DMS53 treated with DMSO at 0.1 percent for 48 hours (cell line): ENCODE measurements around the gene COMMD6.

ENCODE experiments used
- DNase-seq: peaks from one replicate; lab custom pipeline; 2025; ENCODE audit not compliant: unreplicated experiment; lab: John Stamatoyannopoulos, UW

Gene COMMD6

DNA sequence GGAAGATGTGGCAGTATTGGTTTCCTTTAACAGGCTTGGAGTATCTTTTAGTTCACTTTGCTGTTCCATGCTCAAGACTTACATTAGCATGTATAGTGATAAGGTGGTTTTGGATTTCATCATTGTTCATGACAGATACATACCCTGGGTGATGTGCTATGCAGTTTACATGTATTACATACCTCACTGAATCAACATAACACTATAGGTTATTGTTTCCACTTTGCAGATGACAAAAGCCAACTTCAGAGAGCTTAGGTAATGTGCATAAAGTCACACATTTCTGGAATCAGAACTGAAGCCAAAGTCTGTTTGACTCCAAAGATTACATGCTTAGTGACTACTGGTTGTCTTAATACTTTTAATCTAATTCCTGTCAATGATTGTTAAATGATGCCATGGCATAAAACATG is 7.1 kb downstream of the COMMD6 start:
- DNase-seq: no peak

DNA sequence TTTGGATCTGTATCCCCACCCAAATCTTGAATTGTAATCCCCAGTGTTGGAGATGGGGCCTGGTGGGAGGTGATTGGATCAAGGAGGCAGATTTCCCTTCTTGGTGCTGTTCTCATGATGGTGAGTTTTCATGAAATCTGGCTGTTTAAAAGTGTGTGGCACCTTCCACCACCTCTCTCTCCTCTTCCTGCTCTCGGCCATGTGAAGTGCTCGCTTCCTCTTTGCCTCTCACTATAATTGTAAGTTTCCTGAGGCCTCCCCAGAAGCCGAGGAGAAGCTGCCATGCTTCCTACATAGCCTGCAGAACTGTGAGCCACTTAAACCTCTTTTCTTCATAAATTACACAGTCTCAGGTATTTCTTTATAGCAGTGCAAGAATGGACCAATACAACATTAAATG is 15.7 kb downstream of the COMMD6 start:
- no peak for DNase-seq

DNA sequence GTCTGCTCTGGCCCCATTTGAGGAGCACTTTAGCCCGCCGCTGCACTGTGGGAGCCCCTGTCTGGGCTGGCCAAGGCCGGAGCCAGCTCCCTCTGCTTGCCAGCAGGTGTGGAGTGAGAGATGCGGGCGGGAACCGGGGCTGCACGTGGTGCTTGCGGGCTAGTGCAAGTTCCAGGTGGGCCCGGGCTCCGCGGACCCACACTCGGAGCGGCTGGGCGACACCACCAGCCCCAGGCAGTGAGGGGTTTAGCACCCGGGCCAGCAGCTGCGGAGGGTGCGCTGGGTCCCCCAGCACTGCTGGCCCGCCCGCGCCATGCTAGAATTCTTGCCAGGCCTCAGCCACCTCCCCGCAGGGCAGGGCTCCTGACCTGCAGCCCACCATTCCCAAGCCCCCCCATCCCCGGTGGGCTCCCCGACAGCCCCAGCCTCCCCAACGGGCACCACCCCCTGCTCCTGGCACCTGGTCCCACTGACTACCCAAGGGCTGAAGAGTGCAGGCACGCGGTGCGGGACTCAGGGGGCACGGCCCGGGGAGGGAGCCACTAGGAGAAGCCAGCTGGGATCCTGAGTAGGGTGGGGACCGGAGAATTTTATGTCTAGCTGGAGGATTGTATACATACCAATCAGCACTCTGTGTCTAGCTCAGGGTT is 19.1 kb downstream of the COMMD6 start:
- no peak for DNase-seq

DNA sequence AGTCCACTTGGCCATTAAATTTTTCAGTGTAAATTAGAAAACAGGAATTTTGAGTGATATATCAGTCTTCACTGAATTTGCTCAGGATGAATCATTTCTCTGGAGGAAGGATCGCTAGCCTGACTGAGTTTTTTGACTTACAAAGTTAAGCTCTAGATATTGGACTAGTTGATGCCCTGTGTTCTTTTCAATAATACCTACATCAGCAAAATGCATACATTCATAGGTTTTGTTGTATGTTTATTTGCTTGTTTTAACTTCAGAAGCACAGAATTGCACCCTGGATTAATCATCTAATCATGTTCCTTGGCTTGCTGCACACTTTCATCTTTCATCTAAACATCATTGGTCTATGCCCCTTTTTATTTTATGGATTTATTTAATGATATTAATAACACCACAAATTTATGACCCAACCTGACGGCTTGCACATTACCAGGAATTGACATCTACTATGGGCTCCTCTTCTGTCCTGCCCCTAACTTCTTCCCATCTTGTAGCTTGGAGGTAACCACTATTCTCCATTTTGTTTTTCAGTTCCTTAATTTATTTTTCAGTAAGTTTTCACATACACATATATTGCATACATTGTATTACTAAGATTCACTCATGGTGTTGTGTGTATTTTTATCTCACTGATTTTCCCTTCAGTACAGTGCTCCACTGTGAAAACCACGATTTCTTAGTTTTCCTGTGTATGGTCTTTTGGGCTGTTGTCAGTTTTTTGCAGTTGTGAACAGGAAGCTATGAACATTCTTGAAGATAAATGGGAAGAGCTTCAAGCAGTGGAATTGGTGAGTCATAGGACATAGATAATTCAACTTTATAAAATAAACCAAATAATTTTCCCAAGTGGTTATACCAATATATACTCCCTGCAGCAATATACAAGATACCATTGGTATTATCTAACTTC is 23.3 kb downstream of the COMMD6 start:
- DNase-seq: no peak

DNA sequence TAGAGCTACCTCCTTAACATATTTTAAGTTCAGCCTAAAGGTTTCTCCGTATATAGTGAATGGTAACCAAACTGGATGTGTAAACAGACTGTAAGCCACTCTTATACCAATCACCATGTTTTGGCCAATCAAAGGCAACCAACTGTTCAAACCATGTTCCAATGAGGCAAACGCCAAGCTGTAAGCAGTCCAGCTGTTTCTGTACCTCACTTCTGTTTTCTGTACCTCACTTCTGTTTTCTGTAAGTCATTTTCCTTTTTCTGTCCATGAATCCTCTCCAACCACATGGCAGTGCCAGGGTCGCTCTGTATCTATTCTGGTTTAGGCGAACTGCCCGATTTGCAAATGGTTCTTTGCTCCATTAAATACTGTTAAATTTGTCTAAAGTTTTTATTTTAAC is 24.4 kb downstream of the COMMD6 start:
- no peak for DNase-seq

DNA sequence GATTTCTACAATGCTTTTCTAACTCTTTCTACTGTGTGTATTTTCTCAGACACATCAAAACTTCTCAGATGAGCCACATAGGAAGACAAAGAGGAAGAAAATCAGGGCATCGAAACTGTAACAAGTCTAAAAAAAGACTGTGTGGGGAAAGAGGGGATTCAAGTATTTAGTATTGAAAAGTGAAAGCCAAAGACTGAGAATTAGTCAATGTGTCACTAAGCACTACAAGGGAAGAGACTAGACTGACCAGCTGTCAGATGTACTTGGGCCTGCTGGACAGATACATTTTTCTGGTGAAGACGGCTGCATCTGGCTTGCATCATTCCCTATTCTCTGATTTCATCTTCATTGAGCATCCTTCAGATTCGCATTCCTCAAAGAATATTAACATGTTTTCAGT is 25.4 kb downstream of the COMMD6 start:
- no peak for DNase-seq

DNA sequence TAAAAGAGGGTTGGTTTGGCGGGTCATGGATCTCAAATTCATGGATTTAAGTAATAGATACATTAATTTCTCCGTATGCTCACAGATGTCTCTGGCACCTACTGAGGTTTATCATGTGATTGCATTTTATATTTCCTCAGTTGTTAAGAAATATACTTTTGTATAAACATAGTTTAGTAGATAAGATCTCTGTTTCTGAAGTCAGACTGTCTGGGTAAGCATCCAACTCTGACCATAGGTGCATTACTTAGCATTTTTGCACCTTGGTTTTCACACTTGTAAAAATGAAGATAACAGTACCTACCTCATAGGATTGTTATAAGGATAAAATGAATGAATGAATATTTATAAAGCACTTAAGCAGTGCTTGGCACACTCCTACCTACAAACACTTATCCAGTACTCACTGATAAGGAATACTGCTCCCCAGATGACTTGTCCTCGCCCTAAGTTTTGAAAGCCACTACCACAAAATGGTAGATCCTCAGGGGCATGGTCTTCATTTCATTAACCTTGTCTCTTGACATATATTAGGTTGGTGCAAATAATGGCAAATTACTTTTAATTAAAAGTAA is 26.5 kb downstream of the COMMD6 start:
- DNase-seq: no peak

DNA sequence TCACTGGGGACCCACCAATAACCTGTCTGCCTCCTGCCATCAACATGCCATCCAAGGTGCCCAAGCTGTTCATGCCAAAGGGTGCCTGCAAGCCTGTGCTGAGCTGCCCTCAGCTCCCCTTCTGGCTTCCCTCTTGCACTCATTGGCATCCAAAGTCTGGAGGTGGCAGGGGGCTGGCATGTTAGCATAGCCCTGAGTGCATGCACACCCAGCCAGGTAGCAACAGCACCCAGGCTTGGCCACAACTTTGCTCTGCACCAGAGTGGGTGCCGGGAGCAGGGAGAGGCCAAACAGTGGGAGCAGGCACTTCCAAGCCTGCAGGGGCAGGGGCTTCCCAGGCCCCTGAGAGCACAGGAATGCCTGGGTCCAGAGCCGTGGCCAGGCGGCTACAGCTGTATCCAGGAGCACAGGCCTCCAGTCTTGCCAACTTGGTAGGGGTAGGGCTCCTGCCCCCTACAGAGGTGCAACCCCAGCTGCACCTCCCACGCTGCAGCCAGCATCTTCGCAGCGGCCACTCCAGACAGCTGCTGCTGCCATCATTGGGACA is 29.6 kb downstream of the COMMD6 start:
- DNase-seq: no peak

DNA sequence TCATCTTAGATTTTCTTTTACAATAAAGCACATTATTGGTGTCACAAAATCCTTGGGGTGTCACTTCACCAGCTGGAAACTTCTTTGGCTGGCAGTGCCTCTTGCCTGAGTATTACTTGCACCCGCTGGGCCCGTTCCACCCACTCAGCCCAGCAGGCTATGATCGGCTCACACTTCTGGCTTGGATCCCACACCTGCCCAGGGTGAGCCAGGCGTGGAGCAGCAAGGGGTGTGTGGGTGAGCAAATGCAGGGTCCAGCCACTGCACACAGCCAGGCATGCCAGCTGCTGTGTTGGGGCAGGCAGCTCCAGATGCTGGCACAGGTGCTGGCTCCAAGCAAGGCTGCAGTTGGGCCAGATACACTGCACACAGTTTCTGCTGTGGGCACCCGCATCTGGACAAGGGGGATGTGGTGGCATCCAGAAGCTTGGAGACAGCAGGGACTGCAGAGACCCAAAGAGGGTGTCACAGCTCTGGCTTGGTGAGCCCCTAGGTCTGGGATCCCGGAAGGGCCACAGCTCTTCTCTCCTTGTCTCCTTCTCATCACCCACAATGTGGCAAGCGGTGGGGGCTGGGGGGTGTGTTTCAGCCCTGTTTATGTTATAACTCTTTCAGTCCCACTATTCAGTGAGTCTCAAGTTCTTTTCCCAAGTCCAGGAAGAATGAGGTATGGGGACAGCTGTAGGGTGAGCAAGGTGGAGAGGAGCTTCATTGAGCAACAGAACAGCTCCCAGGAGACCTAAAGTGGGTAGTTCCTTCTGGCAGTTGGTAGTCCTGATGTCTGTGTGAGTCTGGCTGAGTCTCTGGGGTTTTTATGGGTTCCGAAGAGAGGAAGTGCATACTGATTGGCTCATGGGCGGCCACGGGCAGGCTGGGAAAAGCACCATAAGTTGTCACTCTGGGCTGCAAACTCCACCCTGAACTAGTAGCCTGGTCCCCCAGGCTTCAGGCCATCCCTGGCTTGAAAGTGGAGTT is 30.3 kb downstream of the COMMD6 start:
- no peak for DNase-seq

DNA sequence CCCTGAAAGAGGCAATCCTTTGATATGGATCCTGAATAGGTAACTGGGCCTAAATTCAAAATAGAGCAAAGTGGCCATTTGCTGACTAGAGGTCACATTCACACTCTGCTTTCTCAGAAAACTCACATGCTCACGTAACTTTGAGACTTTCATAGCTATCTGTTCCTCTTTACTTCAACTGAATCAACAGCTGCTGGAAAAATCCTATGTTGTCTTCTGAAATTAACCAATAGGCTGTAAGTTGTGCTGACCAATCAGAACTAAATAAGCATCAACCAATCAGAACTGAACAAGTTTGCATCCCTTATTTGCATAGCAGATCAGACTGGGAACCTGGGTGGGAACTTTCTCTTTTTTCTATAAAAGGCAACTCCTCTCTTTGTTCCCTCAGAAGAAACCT is 31.6 kb downstream of the COMMD6 start:
- no peak for DNase-seq

DNA sequence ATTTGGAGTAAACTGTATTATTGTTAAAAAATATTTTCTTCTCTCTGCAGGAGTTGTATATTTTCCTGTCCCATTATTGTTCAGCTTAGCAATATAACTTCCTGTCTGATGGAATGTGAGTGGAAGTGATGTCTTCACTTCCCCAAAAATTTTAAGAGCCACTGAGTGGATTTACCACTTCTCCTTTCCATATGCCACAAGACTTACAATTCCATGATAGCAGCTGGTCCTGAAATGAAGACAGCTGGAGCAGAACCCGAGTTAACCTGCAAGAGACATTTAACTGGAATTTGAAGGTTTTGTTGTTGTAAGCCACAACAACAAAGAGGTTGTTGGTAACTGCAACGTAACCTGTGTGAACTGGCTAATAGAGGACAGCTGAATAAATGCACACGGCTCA is 32.3 kb downstream of the COMMD6 start:
- DNase-seq: no peak

DNA sequence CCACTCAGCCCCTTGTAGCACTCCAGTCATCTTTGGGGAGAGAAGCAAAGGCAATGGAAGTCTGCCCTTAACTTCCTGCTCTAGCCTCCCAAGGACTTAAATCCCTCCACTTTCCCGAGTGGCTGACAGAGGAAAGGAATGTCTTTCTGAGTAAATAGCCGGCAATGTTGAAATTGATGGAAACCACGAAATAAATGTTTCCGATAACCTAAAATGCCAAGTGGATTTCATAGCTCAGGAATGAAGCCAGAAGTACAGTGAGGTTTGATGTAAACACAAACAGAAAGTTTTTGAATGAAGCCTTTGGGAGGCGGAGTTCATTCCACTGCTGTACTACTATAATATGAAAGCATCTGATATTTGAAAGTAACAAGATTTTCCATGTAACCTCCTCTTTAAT is 41.7 kb downstream of the COMMD6 start:
- DNase-seq: no peak

DNA sequence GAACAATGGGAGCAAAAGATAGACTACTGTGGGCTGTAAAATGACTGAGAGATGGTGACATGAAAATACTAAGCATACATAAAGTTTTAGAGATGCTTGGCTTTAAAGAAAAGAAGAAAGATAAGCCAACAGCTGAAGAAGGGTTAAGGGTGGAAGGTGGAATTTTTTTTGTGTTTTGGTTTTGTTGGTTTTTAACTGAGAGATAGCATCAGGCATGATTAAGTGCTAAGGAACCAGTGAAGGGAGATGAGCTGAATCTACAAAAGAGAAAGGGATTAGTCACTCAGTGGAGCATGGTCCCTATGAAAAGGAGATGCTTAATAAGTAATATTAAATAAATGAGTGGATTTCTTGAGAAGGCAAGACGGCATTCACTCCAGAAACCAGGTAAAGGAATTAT is 43.1 kb downstream of the COMMD6 start:
- no peak for DNase-seq

DNA sequence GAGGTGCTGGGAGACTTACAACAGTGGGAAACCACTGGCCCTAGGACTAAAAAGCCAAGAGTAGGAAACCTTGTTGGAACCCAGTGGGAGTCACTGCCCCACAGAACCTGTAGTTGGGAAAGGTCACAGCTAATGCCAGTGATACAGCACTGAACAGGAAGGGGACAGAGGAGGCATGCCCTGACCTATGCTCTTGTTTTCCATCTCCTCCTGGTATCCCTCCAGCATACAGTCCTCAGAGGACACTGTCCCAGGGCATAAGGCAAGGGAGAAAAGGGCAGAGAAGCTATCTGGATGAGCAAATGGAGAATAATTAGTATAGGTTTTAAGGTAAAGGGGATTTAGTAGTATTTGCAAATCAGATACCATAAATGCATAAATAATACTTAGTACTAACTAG is 44.5 kb downstream of the COMMD6 start:
- no peak for DNase-seq

DNA sequence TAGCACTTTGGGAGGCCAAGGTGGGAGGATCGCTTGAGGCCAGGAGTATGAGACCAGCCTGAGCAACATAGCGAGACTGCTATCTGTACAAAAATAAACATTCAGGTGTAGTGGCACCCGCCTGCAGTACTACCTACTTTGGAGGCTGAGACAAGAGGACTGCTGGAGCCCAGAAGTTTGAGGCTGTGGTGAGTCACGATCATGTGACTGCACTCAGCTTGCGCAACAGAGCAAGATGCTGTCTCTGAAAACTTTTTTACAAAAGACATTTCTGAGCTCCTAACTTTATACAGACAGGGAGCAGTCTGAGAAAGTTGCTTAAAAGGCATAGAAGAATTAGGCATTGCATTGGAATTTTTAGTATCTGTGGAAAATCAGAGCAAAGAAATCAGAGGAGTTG is 45.3 kb downstream of the COMMD6 start:
- no peak for DNase-seq

DNA sequence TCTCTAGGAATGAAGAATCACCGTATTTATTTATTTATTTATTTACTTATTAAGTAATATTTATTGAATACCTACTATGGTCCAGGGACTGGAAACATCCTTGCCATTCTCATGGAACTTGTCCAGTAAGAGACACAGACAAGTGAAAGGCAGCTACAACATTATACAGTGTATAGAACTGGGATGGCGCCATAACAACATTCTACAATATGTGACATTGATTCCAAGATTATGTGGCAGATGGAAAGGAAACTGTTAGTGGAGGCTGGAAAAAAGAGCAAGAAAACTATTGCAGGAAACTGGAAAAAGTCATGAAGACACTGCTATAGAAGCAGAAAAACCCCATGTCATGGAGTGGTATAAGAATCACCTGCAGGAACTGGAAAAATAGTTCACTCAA is 46.3 kb downstream of the COMMD6 start:
- DNase-seq: no peak

DNA sequence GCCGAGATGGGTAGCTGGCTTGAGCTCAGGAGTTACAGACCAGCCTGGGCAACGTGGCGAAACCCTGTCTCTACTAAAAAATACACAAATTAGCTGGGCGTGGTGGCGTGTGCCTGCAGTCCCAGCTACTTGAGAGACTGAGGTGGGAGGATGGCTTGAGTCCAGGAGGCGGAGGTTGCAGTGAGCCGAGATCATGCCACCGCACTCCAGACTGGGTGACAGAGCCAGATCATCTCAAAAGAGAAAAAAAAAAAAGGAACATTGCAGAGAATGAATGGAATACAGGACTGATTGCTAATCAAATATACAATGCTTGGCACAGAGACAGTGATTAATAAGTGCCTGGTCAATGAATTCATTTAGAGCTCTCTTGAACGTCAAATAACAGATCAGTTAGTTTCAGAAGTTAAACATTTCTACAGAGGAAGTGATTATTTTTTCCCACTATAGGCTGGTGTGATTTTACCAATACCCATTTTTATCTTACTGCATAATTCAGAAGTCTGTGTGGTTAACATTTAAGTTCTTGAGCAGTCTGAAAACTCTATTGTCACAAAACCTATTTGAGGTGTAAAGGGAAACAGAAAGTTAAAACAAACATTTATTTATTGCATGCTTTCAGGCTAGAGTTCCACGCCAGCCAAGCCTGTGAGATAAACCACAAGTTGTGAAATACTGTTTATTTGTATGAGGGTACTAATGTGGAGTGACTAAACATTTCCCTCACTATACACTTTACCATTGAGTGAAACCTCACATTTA is 48.0 kb downstream of the COMMD6 start:
- DNase-seq: no peak

DNA sequence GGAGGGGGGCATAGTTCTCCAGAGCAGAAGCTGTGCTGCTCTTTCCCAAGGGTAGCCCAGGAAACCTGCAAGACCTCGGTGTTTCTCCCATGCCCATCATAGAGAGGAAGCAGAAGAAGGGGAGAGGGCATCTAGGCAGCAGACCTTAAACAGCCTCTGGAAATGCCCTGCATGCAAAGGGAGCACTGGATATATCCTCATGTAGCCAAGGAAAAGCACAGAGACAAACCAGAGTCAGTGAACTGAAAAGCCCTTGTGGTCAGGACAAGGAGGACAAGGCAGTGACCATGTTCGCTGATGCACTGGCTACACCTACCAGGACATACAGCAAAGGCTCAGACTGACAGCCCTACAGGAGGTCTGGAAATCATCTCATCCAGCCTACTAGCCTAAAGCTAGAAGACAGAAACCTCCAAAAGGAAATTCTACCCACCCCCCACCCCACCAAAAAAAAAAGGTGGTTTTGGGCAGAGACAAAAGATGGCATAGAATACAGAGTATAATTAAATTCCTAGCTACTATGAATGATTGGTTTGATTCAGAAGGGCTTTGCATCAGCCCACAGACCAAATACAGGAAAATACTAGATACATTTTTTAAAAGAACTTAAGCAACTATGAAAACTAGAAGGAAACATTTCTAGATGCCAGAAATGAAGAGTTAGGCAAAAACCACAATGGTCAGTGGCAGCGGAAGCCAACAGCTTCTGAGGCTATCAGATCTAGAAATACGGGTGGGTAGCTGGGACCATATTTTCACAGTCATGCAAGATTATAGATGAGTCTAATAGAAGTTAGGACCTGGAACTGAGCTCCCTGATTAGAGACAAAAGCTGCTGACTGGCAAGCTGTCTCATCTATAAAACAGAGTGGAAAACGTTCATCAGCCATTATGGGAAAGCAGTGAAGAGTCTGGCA is 51.2 kb downstream of the COMMD6 start:
- no peak for DNase-seq
